ENCODE measurements around the gene ZNF398. TPM values are rescaled to one million over a fixed set of nuclear protein-coding genes. Genes with fewer than 3 reads are reported as not detected.

The ZNF398 gene
- total RNA-seq, 4 donors from 2014 or later: 20.1 to 29.1 (median 26.2) TPM

GRCh38 chr7:149218469-149219420, 71.5 kb downstream of the ZNF398 start:
- DNase-seq (ENCODE audit: low spot score in 2 of 2): no peak
- Histone ChIP-seq H3K9me3 (no peaks in the 10 kb centered on the region), H3K4me3 (no peak overlapping the region), H3K4me1 (no peaks in the 10 kb centered on the region), H3K27me3 (no peaks in the 10 kb centered on the region), H3K27ac (no peak overlapping the region), H3K36me3 (peaks cover 0 to 100% (median 23%) of the 10 kb centered on the region in 3 donors)
- WGBS, 2 donors: 86 to 89% methylated on average over 10 of the region's 10 CpGs
- TF ChIP-seq POLR2A (IDR thresholded peaks at IDR 0.05) (no peak), CTCF (IDR thresholded peaks at IDR 0.05) (no peak), EP300 (IDR thresholded peaks at IDR 0.05) (no peak)

- DNase-seq (ENCODE audit: low spot score in 2 of 2): no peak
- TF ChIP-seq EP300 (IDR thresholded peaks at IDR 0.05) (no peak), CTCF (IDR thresholded peaks at IDR 0.05) (no peak), POLR2A (IDR thresholded peaks at IDR 0.05) (no peak)
- Histone ChIP-seq H3K27me3 (no peaks in the 10 kb centered on the region), H3K36me3 (peaks cover 0 to 100% (median 24%) of the 10 kb centered on the region in 3 donors), H3K4me3 (no peak overlapping the region), H3K9me3 (peaks cover 0 to 7% (median 0%) of the 10 kb centered on the region in 4 donors), H3K27ac (no peak overlapping the region), H3K4me1 (no peaks in the 10 kb centered on the region)
- WGBS, 2 donors: 71 to 72% methylated on average over 6 of the region's 6 CpGs
Measured at GRCh38 chr7:149220534-149220933, 73.3 kb downstream of the ZNF398 start.

- Histone ChIP-seq H3K4me3 (no peak overlapping the region), H3K9me3 (peaks cover 0 to 7% (median 0%) of the 10 kb centered on the region in 4 donors), H3K4me1 (no peaks in the 10 kb centered on the region), H3K27ac (no peak overlapping the region), H3K36me3 (peaks cover 0 to 83% (median 13%) of the 10 kb centered on the region in 3 donors), H3K27me3 (no peaks in the 10 kb centered on the region)
- no peak for TF ChIP-seq EP300 (IDR thresholded peaks at IDR 0.05)
- TF ChIP-seq CTCF (IDR thresholded peaks at IDR 0.05): no peak
- TF ChIP-seq POLR2A (IDR thresholded peaks at IDR 0.05): no peak
- no peak for DNase-seq (ENCODE audit: low spot score in 2 of 2)
- WGBS, 2 donors: 93 to 96% methylated on average over 8 of the region's 8 CpGs
Measured at GRCh38 chr7:149223176-149223575, 75.9 kb downstream of the ZNF398 start.

- Histone ChIP-seq H3K27me3 (no peaks in the 10 kb centered on the region), H3K9me3 (peaks cover 0 to 7% (median 0%) of the 10 kb centered on the region in 4 donors), H3K36me3 (peaks cover 0 to 77% (median 13%) of the 10 kb centered on the region in 3 donors), H3K27ac (no peak overlapping the region), H3K4me3 (no peak overlapping the region), H3K4me1 (no peaks in the 10 kb centered on the region)
- WGBS, 2 donors: 92 to 100% methylated on average over 9 to 18 of the region's 39 CpGs
- no peak for TF ChIP-seq EP300 (IDR thresholded peaks at IDR 0.05)
- TF ChIP-seq POLR2A (IDR thresholded peaks at IDR 0.05): no peak
- no peak for TF ChIP-seq CTCF (IDR thresholded peaks at IDR 0.05)
- DNase-seq (ENCODE audit: low spot score in 2 of 2): no peak
Measured at GRCh38 chr7:149223761-149224160, 76.5 kb downstream of the ZNF398 start.

GRCh38 chr7:149224352-149224751, 77.1 kb downstream of the ZNF398 start:
- Histone ChIP-seq H3K4me3 (no peak overlapping the region), H3K4me1 (no peaks in the 10 kb centered on the region), H3K27me3 (no peaks in the 10 kb centered on the region), H3K27ac (no peak overlapping the region), H3K36me3 (peaks cover 0 to 71% (median 13%) of the 10 kb centered on the region in 3 donors), H3K9me3 (peaks cover 0 to 7% (median 0%) of the 10 kb centered on the region in 4 donors)
- WGBS, 2 donors: 95% methylated on average over 27 to 33 of the region's 37 CpGs
- TF ChIP-seq EP300 (IDR thresholded peaks at IDR 0.05): no peak
- no peak for TF ChIP-seq POLR2A (IDR thresholded peaks at IDR 0.05)
- no peak for TF ChIP-seq CTCF (IDR thresholded peaks at IDR 0.05)
- DNase-seq (ENCODE audit: low spot score in 2 of 2): no peak
